GM18858 (cell line): ENCODE results near the gene NUTM2F.
"Not testable (repeated sequence)": the region's sequence is repeated elsewhere in the genome, so short reads cannot be mapped to it uniquely, and the experiment has no call there.

ENCODE experiments used
- ATAC-seq: cut with Tn5 transposase; IDR thresholded peaks from one replicate; pipeline ENCODE4 v1.9.1; 2021; ENCODE audit not compliant: unreplicated experiment

NUTM2F gene

DNA sequence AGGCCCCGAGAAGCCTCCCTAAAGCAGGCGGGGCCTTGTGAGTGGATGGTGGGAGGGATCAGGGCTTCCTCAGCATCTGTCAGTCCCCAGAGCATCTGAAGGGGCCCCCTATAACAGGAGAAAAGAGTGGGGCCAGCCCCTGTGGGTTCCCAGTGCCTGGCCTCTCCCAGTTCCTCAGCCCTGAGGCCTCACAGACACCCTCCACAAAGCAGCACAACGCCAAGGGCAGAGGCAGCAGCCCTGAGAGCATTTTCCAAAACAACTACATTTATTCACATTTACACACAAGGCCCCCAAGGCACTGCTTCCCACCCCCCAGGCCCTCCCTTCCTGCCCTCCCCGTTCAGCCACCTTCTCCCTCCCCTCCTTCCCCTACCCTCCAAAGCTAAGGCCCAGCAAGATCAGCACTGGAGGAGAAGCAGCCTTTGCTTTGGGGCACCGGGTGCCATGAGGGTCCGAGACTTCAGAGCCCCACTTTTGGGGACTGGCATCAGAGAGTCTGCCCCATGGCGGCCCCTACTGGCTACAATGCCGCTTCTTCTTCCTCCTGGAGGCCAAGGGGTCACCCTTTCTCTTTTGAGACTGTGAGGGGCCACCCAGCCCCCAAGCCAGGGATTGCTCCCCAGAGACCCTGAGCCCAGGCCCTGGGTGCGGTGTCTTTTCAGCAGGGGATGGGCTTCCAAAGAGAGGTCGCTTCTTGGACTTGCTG is 10.3 kb downstream of the NUTM2F start:
- ATAC-seq = not testable (repeated sequence)

DNA sequence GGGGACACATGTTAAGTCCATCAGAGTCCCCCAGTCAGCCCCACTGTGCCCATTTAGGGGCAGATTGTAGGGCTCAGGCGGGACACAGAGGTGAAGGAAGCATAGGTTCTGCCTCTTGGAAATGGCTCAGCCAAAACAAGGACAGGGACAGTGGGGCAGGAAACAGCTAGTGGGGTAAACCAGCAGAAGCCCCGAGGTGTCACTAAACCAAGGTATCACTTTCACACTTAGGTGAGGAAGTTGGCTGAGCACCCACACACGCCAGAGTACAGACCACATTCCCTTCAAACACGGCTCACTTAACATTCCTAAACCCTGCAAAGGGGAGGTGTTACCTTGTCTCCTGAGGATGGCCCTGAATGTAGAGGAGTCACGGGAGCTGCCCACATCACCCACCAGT is 12.2 kb downstream of the NUTM2F start:
- ATAC-seq = not testable (repeated sequence)

DNA sequence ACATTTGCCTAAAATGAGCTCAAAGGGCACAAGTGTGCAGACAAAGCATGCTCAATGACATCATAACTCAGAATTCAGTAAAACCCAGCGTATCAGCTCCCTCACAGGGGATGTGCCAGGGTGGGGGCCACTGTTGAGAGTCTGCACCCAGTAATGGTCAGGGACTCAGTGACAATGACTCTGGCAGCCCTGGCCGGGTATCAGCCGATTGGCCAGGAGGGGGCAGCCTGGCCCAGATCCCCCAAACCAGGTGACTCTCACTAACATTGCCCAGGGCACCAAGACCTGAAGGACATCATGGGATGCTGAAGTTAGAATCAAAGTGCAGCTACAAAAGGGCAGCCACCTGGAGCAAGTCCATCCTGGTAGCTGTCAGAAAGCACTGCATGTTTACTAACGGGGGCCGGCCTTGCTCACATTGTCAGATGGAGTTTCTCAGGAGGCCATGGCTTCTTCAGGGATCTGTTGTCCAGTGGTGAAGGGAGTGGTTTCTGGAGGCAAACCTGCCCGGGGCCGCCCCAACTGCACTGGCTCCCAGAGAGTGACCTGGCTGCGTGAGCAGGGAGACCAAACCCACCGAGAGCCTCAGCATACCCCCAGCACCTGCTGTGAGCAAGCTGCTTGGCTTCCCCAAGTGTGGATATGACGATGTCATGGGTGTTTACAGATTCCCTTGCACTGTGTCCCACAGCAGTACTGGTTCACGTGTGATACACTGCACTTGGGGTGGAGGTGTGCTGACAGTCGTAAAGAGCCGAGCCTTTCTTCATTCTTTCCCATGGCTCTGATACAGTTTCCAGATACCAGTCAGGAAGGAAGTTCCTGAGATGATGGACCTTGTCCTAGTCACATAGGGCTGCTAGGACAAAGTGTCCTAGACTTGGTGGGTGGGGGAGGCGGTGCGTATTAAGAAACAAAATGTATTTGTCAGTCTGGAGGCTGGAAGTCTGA is 13.1 kb downstream of the NUTM2F start:
- ATAC-seq = not testable (repeated sequence)

DNA sequence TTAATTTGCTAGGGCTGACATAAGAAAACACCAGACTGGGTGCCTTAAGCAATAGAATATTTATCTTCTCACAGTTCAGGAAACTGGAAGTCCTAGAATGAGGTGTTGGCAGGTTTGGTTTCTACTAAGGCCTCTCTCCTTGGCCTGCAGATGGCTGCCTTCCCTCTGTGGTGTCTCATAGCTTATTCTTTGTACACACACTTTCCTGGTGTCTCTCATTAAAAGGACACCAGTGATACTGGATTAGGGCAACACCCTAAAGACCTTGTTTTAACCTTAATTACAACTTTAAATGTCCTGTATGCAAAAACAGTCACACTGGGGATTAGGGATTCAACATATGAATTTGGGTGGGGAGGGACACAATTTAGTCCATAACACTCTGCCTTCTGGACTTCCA is 25.1 kb downstream of the NUTM2F start:
- no peak for ATAC-seq

DNA sequence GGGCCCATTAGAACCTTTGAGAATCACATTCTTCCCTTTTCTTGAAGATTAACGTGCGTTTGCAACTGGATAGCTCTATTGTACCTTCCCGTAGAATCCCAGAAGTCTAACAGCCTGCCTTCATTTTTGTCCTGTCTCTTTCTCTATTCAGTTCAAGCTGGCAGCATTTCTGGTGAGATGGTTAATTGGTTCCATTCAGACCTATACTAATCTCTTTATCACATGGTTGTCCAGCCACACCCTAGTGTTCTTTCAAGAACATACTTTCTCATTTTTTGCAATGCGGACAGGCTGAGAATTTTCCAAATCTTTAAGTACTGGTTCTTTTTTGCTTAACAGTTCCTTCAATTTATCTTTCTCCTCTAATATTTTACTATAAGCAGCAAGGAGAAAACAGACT is 26.0 kb downstream of the NUTM2F start:
- no peak for ATAC-seq

DNA sequence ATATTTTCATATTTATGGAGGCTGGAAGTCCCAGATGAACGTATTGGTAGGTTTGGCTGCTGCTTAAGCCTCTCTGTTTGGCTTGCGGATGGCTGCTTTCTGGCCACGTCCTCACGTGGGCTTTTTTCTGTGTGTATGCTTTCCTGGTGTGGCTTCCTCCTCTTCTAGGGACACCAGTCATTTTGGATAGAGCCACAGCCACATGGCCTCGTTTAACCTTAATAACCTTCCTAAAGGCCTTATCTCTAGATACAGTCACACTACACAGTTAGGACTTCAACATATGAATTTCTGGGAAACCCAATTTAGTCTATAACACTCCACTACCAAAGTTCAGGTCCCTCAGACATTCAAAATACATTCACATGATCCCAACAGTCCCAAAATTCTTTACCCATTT is 26.9 kb downstream of the NUTM2F start:
- no peak for ATAC-seq

DNA sequence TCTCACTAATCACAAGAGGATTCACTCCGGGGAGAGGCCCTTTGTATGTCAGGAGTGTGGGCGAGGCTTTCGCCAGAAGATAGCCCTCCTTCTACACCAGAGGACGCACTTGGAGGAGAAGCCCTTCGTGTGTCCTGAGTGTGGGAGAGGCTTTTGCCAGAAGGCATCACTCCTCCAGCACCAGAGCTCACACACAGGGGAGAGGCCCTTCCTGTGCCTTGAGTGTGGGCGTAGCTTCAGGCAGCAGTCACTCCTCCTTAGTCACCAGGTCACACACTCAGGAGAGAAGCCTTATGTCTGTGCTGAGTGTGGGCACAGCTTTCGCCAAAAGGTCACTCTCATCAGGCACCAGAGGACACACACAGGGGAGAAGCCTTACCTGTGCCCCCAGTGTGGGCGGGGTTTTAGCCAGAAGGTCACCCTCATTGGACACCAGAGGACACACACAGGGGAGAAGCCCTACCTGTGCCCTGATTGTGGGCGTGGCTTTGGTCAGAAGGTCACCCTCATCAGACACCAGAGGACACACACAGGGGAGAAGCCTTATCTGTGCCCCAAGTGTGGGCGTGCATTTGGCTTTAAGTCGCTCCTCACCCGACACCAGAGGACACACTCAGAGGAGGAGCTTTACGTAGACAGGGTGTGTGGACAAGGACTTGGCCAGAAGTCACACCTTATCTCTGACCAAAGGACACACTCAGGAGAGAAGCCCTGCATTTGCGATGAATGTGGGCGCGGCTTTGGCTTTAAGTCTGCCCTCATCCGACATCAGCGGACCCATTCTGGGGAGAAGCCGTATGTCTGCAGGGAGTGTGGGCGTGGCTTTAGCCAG is 27.8 kb downstream of the NUTM2F start:
- no peak for ATAC-seq

DNA sequence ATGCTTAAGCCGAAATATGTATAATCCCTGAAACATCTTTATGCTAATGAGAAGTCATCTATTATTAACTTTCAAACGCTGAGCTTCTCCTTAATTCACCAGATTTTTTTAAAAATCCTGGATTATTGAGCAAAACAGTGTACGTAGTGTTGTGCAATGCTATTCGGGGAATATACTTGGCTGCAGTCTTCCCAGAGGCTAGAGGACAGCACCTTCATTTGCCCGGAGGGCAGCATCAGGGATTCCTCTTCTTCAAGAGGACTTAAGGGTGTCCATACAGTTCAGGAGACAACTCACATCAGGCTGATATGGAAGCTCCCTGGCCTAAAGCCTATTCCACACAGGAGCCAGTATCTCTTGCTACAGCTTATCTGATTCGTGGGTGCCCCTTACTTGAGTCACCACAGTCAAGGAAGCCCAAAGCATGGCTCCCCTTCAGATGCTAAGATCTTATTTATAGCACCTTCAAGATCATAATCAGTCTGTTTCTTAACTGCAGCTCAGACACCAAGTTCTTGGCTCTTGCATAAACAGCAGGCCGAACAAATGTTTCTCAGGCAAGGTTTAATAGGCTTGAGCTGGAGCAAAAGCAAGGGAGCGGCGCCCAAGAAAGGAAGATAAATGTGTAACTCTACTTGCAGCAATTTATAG is 29.4 kb downstream of the NUTM2F start:
- ATAC-seq = no peak

DNA sequence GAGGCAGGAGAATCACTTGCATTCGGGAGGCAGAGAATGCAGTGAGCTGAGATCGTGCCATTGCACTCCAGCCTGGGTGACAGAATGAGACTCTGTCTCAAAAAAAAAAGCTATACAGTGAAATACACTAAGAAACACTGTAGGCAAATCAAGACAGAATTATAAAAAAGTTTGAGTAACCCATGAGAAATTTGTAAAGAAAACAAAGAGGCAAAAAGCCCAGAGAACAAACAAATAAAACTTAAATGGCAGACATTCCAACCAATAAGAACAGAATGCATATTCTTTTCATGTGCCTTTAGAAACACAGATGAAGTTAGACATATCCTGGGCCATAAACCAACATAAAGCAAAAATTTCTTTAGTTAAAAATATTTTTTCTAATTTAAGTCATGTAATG is 38.8 kb downstream of the NUTM2F start:
- ATAC-seq = no peak

DNA sequence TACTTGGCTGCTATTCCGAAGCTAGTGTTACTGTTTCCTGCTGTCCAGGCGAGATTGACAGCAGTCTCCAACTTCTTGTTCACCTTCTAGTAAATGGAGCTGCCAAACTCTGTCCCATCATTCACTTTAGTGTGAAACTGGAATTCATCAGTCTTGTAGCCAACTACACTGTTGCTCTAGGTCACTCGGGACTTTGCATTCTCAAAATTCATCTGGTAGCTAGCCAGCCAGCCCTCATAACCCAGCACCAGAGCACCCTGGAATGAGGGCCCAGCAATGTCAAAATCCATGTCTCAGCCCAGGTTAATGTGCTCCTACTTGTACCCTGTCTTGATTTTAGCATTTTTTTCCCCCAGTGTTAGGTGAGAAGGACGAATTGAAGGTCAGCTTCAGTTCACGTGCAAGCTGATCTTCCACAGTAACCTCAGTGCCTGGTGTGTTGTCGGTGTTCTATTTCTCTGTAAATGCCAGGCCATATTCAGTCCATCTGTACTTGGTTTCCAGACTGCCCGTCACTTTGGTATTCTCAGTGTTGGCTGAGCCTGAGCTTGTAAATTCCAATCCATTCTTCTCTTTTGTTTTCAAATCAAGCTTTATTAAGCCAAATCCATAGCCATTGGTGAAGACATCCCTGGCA is 40.4 kb downstream of the NUTM2F start:
- no peak for ATAC-seq

DNA sequence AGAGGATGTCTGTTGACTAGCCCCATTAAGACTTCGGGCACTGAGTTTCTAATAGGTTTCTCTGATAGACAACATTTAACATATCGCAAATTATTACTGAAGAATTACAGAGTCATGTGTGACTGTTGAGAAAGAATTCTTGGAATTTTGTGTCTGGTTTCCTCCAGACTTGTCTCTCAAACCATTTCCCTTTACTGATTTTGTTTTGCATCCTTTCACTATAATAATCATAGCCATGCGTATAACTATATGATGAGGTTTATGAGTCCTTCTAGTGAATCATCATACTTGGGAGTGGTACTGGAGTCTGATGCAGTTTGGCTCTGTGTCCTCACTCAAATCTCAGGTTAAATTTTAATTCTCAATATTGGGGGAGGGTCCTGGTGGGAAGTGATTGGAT is 42.3 kb downstream of the NUTM2F start:
- ATAC-seq = no peak

DNA sequence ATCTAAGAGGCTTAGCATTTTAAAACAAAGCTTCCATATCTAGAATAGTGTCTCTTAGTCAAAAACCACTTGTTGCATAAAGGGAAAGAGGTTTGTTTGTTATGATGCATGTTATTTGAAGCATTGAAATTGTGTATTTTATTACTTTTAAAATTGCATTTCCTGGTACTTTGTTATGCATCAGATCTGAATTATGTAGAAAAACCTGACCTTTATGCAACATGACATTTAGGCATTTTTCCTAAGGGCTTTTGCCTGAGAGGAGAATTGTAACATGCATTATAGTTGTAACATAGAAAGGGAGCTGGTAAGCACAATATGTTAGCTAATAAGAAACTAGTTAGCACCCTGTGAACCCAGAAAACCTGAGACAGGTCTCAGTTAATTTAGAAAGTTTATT is 47.3 kb downstream of the NUTM2F start:
- ATAC-seq = no peak

DNA sequence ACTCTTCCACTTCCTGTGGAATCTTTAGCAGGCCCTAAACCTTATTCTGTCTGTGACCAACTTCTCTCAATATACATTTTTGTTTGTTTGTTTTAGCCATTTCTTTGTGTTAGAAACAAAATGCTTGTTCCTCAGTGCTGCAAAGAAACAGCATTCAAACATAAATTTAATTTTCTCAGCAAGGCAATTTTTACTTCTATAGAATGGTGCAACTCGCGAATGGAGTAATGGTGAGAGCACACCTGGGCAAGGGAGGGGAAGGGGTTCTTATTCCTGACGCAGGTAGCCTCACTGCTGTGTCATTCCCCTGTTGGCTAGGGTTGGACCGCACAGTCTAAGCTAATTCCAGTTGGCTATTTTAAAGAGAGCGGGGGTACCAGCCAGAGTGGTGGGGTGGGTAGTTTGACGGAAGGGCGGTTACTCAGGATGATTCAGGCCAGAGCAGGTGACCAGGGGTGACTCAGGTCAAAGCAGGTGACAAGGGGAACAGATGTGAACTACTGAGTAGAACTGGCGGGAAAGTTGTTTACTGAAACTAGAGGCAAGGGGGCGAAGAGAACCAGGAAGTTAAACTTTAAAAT is 47.9 kb downstream of the NUTM2F start:
- ATAC-seq = no peak

DNA sequence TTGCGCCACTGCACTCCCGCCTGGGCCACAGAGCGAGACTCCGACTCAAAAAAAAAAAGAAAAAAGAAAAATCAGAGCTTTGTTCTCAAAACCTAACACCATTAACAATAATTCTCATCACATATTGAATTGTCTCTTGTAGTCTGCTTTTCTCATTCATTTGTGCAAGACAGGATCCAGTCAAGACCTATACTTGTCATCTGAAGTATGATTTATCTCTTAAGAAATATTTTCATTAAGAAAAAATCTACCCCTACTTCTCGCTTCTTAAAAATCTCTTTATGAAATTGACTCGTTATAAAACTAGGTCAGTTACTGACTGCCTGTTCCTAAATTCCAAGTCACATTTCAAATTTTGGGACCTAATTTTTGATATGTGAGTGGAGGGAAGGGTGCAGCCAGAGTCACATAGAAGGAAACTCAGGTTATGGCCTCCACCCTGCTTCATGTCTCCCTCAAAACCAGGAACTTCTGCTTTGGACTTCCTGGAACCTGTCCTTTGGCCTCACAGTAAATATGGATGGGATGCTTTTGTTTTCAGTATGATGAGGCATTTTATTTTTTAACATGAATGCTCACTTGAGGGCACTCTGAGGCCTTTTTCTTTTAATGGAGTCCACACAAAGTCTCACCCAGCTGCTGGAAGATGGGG is 50.4 kb downstream of the NUTM2F start:
- no peak for ATAC-seq

DNA sequence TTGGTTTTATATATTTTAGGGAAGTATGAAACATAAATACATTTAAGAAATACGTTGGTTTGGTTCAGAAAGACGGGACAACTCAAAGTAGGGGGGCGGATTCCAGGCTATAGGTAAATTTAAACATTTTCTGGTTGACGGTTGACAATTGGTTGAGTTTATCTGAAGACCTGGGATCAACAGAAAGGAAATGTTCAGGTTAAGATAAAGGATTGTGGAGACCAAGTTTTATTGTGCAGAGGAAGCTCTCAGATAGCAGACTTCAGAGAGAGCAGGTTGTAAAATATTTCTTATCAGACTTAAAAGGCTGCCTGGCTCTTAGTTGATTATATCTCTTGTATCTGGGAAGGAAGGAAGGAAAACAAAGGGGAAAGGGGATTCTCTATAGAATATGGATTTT is 51.4 kb downstream of the NUTM2F start:
- not testable (repeated sequence) for ATAC-seq

DNA sequence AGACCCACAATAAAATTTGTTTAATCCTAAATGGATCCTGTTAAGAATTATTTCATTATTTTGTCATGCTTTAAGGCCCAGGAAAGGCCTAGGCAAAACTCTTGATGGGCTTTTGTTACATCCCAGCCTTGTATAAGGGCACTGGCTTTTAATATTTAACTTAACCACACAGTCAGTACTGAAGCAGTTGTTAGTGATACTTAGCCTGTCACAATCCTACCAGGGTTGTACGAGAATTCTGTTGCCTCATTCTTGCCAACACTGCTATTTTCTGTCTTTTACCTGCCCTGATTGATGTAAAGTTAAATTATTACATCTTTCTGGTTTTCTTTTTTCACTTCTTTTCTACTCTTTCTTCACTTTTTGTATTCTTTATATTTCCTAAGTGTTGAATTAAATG is 58.4 kb downstream of the NUTM2F start:
- ATAC-seq = no peak

DNA sequence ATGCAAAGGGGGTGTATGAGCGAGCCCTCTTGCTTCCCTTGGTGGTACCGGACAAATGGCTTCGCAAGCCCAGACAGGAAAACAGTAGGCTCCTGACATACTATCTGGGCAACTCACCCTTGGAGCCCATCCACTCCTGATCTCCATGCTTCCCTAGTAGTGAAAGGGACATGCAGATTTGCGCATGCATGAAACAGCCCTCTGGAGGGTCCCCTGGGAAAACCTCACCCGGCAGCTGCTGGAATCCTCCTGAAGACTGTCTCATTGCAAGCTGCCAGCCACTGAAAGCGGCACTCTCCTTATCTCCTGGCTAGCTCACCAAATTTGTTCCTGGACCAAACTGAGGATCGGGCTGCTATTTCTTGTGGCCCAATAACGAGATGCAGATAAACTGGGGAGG is 59.2 kb downstream of the NUTM2F start:
- no peak for ATAC-seq
